Spleen (tissue), 7 donors: ENCODE measurements around the gene NIPBL.

ENCODE experiments used
- POLR2A ChIP-seq, 3 donors: fragments of 450-650 bp; IDR thresholded peaks; one replicate each; pipeline ENCODE4 v1.5.1; 2017; ENCODE audit warnings: antibody characterized with exemption in 3 of 3, mild to moderate bottlenecking in 1 of 3
- TF ChIP-seq, protein P1 (sequence below), 11 experiments: fragments of 200-600 bp in 7 of 11; fragments of 450-650 bp in 4 of 11; sonication (generic) in 4 of 11; IDR thresholded peaks in 8 of 11; conservative IDR thresholded peaks in 3 of 11; 1 replicate in 7 of 11; 2 replicates in 4 of 11; pipeline versions ENCODE4 v1.4.0 to v1.8.0; 2016 to 2021; ENCODE audit warnings: antibody characterized with exemption in 11 of 11, inconsistent platforms in 4 of 11, mild to moderate bottlenecking in 1 of 11
- donor health status: DM: no; HTN: no; CAD: no; lungs with moderate emphysema.
- donor health status: DM: no; HTN: no; CAD: no.
- donor health status: DM: no; HTN: no; CAD: no.

DNA sequence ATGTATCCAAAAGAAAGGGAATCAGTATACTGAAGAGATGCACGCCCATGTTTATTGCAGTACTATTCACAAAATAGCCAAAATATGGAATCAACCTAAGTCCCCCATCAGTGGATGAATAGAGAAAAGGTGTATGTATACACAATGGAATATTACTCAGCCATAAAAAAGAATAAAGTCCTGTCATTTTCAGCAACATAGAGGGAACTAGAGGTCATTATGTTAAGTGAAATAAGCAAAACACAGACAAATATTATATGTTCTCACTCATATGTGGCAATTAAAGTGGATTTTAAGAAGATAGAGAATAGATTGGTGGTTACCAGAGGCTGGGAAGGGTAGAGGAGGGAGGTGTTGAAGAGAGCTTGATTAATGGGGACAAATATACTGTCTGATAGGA is 88.6 kb downstream of the NIPBL start:
- TF ChIP-seq, protein P1, sequence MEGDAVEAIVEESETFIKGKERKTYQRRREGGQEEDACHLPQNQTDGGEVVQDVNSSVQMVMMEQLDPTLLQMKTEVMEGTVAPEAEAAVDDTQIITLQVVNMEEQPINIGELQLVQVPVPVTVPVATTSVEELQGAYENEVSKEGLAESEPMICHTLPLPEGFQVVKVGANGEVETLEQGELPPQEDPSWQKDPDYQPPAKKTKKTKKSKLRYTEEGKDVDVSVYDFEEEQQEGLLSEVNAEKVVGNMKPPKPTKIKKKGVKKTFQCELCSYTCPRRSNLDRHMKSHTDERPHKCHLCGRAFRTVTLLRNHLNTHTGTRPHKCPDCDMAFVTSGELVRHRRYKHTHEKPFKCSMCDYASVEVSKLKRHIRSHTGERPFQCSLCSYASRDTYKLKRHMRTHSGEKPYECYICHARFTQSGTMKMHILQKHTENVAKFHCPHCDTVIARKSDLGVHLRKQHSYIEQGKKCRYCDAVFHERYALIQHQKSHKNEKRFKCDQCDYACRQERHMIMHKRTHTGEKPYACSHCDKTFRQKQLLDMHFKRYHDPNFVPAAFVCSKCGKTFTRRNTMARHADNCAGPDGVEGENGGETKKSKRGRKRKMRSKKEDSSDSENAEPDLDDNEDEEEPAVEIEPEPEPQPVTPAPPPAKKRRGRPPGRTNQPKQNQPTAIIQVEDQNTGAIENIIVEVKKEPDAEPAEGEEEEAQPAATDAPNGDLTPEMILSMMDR (IDR thresholded peaks at IDR 0.05 in 8 of 11, conservative IDR thresholded peaks at IDR 0.05 in 3 of 11): no peak
- no peak for TF ChIP-seq POLR2A (IDR thresholded peaks at IDR 0.05)
